Epithelial cell of esophagus (primary cell): Measurements from ENCODE around the gene DPYSL3.

ENCODE experiments used
- DNase-seq: peaks from one replicate; pipeline ENCODE4 v3.0.0; 2010; ENCODE audit warnings: low read depth
- H3K4me3 ChIP-seq: 2 replicates; pipeline ENCODE4 v1.5.1; 2011; ENCODE audit warnings: mild to moderate bottlenecking, low read length, control low read depth
- TF ChIP-seq, protein P1 (sequence below): IDR thresholded peaks from 2 replicates; pipeline ENCODE4 v1.5.1; 2011; ENCODE audit warnings: low read depth, mild to moderate bottlenecking, low read length, control low read depth, inconsistent platforms; ENCODE audit not compliant: insufficient read depth; ENCODE audit errors: missing control alignments

The DPYSL3 gene

DNA sequence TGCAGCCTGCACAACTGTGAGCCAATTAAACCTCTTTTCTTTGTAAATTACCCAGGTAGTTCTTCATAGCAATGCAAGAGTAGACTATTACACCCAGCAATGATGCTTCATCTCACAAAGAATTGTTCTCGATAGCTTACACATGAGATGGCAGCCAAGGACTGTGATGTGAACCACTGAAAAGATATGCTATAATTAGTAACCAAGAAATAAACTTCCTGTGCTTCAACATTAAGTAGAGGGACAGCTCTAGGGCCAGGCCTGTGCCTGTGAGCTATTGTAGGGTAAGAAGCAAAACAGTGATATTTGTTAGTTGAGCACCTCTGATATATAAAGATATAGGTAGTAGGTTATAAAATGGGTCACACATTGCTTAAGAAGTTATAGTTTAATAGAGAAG, 41.8 kb upstream of the DPYSL3 start:
- DNase-seq = no peak
- TF ChIP-seq, protein P1, sequence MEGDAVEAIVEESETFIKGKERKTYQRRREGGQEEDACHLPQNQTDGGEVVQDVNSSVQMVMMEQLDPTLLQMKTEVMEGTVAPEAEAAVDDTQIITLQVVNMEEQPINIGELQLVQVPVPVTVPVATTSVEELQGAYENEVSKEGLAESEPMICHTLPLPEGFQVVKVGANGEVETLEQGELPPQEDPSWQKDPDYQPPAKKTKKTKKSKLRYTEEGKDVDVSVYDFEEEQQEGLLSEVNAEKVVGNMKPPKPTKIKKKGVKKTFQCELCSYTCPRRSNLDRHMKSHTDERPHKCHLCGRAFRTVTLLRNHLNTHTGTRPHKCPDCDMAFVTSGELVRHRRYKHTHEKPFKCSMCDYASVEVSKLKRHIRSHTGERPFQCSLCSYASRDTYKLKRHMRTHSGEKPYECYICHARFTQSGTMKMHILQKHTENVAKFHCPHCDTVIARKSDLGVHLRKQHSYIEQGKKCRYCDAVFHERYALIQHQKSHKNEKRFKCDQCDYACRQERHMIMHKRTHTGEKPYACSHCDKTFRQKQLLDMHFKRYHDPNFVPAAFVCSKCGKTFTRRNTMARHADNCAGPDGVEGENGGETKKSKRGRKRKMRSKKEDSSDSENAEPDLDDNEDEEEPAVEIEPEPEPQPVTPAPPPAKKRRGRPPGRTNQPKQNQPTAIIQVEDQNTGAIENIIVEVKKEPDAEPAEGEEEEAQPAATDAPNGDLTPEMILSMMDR = no peak
- no peak overlapping the region for H3K4me3 ChIP-seq

DNA sequence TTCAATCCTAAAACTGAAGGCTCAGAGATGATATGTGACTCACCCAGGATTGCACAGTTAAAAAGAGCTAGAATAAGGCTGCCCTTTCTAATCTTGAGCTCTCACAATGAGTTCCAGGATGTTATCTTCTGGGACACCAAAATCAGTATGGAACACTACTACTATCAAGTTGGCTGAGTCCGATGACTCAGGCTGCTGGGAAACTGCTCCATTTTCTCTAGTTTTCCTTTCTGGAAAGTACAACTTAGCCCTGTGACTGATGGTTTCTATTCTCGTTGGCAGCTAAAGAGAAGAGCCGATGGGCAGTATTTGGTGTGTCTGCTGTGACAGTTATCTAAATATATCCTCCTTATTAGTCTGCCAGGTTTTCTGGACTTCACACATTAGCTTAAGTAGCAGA, 37.9 kb upstream of the DPYSL3 start:
- H3K4me3 ChIP-seq = no peak overlapping the region
- TF ChIP-seq, protein P1 = no peak
- no peak for DNase-seq

DNA sequence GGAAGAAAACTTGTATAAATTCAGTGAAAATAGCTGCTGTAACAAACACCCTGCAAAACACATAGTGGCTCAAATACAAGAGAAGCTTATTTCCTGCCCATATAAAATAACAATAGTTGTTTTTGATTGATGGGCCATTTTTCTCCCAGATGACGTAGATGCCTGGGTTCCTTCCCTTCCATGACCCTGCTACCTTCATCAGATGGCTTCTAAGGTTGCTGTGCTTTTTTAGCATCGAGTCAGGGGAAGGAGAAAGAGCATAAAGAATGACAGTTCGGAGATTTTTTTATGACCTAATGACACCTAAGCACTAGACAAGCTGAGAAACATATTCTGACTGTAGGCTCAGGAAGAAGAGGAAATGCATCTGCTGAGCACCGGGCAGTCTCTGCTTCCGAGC, 34.7 kb upstream of the DPYSL3 start:
- no peak overlapping the region for H3K4me3 ChIP-seq
- TF ChIP-seq, protein P1 = no peak
- DNase-seq = no peak

DNA sequence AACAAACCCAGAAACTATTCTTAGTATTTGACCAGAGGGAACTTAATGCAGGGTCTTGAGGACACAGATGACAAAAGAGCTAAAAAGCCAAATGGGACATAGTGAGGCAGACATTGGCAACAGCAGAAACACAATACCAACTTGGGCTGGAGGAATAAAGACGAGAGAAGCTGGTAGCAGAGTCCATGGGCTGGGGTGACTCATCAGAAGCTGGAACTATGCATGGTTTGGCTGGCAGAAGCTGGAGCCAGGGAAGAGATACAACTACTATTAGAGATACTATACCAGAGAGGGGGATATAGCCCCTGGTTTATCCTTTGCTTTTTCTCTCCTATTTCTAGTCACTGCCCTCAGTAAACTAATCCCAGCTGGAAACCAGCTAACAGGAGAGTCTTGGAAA, 29.2 kb upstream of the DPYSL3 start:
- peak; percentile 45 for DNase-seq
- no peak overlapping the region for H3K4me3 ChIP-seq
- TF ChIP-seq, protein P1 = no peak

DNA sequence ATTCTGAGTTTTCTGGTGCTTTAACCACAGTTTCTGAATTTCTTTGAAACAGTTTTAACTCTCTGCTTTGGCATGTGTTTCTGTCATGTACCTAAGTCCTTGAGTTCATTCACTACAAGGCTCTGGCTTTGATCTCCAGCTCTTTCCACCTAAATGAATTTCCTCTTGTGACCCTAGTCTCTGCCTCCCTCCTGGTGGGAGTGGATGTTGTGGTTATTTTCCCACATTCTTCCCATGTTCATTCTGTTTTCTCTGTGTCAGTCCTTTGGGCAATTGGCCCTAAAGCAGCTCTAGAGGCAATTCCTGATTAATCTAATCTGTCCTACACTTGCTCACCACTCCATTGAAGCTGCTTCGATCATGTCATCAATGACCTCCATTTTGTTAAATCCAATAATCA, 28.4 kb upstream of the DPYSL3 start:
- no peak overlapping the region for H3K4me3 ChIP-seq
- TF ChIP-seq, protein P1 = no peak
- DNase-seq = no peak

DNA sequence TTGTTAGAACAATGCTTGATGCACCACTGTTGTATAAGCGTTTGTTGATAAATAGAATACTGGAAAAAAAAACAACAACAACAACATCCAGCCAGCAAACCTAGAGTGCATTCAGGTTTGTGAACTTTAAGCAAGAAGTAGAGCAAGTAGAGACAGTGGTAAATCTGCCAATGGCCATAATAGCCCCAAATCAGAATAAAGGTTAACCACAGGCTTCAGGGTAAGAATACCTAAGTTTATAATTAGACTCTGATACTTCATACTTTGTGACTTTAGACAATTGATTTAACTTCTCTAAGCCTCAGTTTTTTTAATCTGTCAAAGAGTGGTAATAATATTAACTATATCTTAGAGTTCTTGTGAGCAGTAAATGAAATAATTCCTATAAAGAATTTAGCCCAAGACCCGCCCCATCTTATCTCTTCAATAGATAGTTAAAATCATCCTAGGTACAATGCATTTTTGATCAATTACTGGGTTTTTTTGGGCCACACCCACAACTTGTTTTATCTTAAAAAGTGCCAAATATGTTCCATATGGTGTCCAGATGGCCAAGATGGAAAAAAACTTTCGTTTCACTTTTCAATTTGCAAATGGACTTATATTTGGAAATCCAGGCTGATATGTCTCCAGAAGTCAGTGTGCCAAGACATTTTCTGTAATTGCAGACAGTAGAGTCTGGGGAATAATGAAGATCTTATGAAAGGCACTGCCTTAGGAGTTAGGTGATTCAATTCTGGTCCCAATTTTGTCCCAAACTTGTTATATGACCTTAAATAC, 24.5 kb upstream of the DPYSL3 start:
- no peak for DNase-seq
- TF ChIP-seq, protein P1 = no peak

DNA sequence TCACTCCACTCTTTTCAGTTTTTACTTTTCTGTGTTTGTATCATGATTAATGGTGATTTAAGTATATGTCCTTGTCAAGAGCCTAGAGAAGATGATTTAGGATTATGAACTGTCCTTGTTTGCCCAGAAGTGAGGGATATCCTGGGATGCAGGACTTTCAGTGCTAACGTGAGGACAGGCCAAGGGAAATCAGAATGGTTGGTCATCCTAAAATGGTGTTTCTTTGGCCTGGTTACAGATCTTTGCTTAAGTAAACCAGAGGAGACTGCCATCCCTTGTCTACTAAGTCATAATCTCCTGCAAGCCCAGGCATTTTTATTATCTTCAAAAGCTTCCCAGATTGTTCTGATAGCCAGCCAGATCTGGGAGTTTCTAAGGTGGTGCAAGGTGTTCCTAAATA, 22.3 kb upstream of the DPYSL3 start:
- DNase-seq = no peak
- TF ChIP-seq, protein P1 = no peak
- H3K4me3 ChIP-seq = no peak overlapping the region

More for the DNA sequence above, 24.5 kb upstream of the DPYSL3 start:
- no peak overlapping the region for H3K4me3 ChIP-seq
